Uterus (tissue), 2 donors: Measurements from ENCODE around the gene YPEL2.

Experiments used
- CTCF ChIP-seq, 4 experiments: fragments of 200-600 bp in 2 of 4; fragments of 450-650 bp in 2 of 4; sonication (generic) in 2 of 4; IDR thresholded peaks; one replicate each; pipeline ENCODE4 v1.5.1; 2016 to 2019; ENCODE audit warnings: antibody characterized with exemption in 4 of 4, mild to moderate bottlenecking in 2 of 4, moderate library complexity in 1 of 4
- POLR2A ChIP-seq, 2 donors: fragments of 450-650 bp; IDR thresholded peaks; one replicate each; pipeline ENCODE4 v1.6.1; 2016; ENCODE audit warnings: antibody characterized with exemption in 2 of 2, mild to moderate bottlenecking in 1 of 2, moderate library complexity in 1 of 2

GRCh38 chr17:59371416-59372100, 40.1 kb downstream of the YPEL2 start:
- TF ChIP-seq CTCF (IDR thresholded peaks at IDR 0.05) (no peak), POLR2A (IDR thresholded peaks at IDR 0.05) (peak in 1 of 2 donors; percentile 21)
